GM18861 (cell line): ENCODE results near the gene RAG2.
A peak's percentile ranks its signal among the peaks of the same experiment; 100 is the strongest.

Experiments used
- ATAC-seq: cut with Tn5 transposase; IDR thresholded peaks from one replicate; pipeline ENCODE4 v1.9.1; 2021; ENCODE audit not compliant: unreplicated experiment

RAG2 gene

GRCh38 chr11:36598051-36598450 lies at the start of gene RAG2:
Gene RAG2, minus strand, starts transcription at chr11:36598236. Its CDS starts 4,068 bp downstream, at chr11:36594168.
- no peak for ATAC-seq

GRCh38 chr11:36638556-36638955 lies 40.5 kb upstream of the RAG2 start:
- ATAC-seq = no peak

GRCh38 chr11:36635066-36635862 lies 37.2 kb upstream of the RAG2 start:
- ATAC-seq = no peak

GRCh38 chr11:36631774-36632173 lies 33.7 kb upstream of the RAG2 start:
- peak; percentile 57 for ATAC-seq

GRCh38 chr11:36628765-36629244 lies 30.8 kb upstream of the RAG2 start:
- ATAC-seq = no peak

GRCh38 chr11:36628141-36628540 lies 30.1 kb upstream of the RAG2 start:
- no peak for ATAC-seq

GRCh38 chr11:36627471-36627870 lies 29.4 kb upstream of the RAG2 start:
- no peak for ATAC-seq

GRCh38 chr11:36627006-36627405 lies 29.0 kb upstream of the RAG2 start:
- no peak for ATAC-seq

GRCh38 chr11:36623494-36623893 lies 25.5 kb upstream of the RAG2 start:
- ATAC-seq = no peak

GRCh38 chr11:36622431-36623136 lies 24.5 kb upstream of the RAG2 start:
- peak; percentile 72 for ATAC-seq

- ATAC-seq = no peak
These were observed 22.2 kb upstream of the RAG2 start for GRCh38 chr11:36620246-36620645.

GRCh38 chr11:36619502-36619901 lies 21.5 kb upstream of the RAG2 start:
- ATAC-seq = no peak

GRCh38 chr11:36618363-36619047 lies 20.5 kb upstream of the RAG2 start:
- ATAC-seq = no peak

GRCh38 chr11:36617543-36618362 lies 19.7 kb upstream of the RAG2 start:
- ATAC-seq = no peak

- no peak for ATAC-seq
These were observed 17.8 kb upstream of the RAG2 start for GRCh38 chr11:36615826-36616225.

GRCh38 chr11:36609383-36609782 lies 11.3 kb upstream of the RAG2 start:
- ATAC-seq = no peak

GRCh38 chr11:36608491-36609199 lies 10.6 kb upstream of the RAG2 start:
- ATAC-seq = no peak

- ATAC-seq = peak; percentile 61
These were observed 7.5 kb upstream of the RAG2 start for GRCh38 chr11:36605221-36606216.

GRCh38 chr11:36602135-36602534 lies 4.1 kb upstream of the RAG2 start:
- no peak for ATAC-seq
